Tibial artery (tissue), 4 donors: ENCODE measurements around the gene PKIB.

ENCODE experiments used
- DNase-seq, 2 donors: peaks; one replicate each; pipeline ENCODE4 v3.0.0-alpha.2; 2019
- H3K27ac ChIP-seq, 2 donors: fragments of 200-600 bp; sonication (generic) in 1 of 2; 1 replicate in 1 of 2; 2 replicates in 1 of 2; pipeline ENCODE4 v1.5.1; 2018 to 2019; ENCODE audit warnings: mild to moderate bottlenecking in 1 of 2
- H3K27me3 ChIP-seq, 2 donors: fragments of 200-600 bp; sonication (generic) in 1 of 2; one replicate each; pipeline versions ENCODE4 v1.5.1 to v1.6.0; 2016 to 2019
- H3K36me3 ChIP-seq, 3 donors: fragments of 200-600 bp; sonication (generic) in 2 of 3; one replicate each; pipeline ENCODE4 v1.5.1; 2016 to 2019; ENCODE audit warnings: mild to moderate bottlenecking in 2 of 3
- H3K4me1 ChIP-seq, 4 donors: fragments of 200-600 bp; sonication (generic) in 2 of 4; 1 replicate in 3 of 4; 2 replicates in 1 of 4; pipeline ENCODE4 v1.5.1; 2016 to 2019
- H3K4me3 ChIP-seq, 2 donors: fragments of 200-600 bp; sonication (generic) in 1 of 2; 1 replicate in 1 of 2; 2 replicates in 1 of 2; pipeline ENCODE4 v1.5.1; 2018 to 2019; ENCODE audit warnings: mild to moderate bottlenecking in 2 of 2
- H3K9me3 ChIP-seq, 3 donors: fragments of 200-600 bp; sonication (generic) in 1 of 3; one replicate each; pipeline ENCODE4 v1.5.1; 2016 to 2019
- intact Hi-C: fragments of 100-400 bp; cut with DNase I; formaldehyde crosslinking; loops from one replicate; pipeline ENCODE4 v1.15.0; 2023; ENCODE audit warnings: low total_unique reads
- TF ChIP-seq, protein P1 (sequence below), 2 experiments: fragments of 200-600 bp in 1 of 2; fragments of 450-650 bp in 1 of 2; IDR thresholded peaks; one replicate each; pipeline ENCODE4 v1.5.1; 2017 to 2019; ENCODE audit warnings: antibody characterized with exemption in 2 of 2, mild to moderate bottlenecking in 1 of 2, moderate library complexity in 1 of 2

PKIB gene

DNA sequence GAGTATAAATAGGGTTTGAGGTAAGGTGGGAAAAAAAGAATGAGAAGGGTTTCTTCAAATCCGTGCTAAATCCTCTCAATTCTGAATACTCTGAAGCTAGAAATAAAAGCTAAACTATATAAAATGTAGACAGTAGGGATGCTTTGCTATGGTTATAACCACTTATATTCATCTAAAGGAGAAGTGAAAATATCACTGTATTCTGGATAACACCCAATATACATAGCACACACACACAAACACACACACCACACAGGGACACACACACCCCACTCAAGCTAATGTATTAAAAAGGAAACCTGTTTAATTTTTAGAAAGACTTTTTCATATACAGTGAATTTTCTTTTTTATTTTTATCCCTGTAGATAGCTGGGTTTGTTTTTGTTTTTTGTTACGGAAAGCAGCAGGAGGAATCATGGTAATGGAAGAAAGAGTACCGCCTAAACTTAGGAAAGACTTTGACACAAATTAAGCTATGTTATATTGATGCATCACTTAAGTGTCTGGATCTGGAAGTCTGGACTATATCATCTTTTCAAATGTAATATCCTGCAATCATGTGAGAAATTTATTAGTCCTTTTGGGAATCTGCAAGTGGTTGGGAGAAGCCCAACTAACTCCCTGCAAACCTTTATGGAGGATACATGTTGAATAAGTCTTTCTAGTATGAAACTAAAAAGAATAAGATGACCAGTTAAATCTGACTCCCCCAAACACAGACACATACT lies 100.9 kb downstream of the PKIB start:
- intact Hi-C loops, result no loop called here
- Histone ChIP-seq H3K4me1 (no peaks in the 10 kb centered on the region), H3K9me3 (no peaks in the 10 kb centered on the region), H3K4me3 (no peak overlapping the region), H3K27me3 (no peaks in the 10 kb centered on the region), H3K36me3 (no peaks in the 10 kb centered on the region), H3K27ac (no peak overlapping the region)
- TF ChIP-seq, protein P1, sequence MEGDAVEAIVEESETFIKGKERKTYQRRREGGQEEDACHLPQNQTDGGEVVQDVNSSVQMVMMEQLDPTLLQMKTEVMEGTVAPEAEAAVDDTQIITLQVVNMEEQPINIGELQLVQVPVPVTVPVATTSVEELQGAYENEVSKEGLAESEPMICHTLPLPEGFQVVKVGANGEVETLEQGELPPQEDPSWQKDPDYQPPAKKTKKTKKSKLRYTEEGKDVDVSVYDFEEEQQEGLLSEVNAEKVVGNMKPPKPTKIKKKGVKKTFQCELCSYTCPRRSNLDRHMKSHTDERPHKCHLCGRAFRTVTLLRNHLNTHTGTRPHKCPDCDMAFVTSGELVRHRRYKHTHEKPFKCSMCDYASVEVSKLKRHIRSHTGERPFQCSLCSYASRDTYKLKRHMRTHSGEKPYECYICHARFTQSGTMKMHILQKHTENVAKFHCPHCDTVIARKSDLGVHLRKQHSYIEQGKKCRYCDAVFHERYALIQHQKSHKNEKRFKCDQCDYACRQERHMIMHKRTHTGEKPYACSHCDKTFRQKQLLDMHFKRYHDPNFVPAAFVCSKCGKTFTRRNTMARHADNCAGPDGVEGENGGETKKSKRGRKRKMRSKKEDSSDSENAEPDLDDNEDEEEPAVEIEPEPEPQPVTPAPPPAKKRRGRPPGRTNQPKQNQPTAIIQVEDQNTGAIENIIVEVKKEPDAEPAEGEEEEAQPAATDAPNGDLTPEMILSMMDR (IDR thresholded peaks at IDR 0.05), result no peak
- DNase-seq, result no peak

GRCh38 chr6:122712093-122712447 lies 101.9 kb downstream of the PKIB start:
- Histone ChIP-seq H3K4me3 (no peak overlapping the region), H3K36me3 (no peaks in the 10 kb centered on the region), H3K27ac (no peak overlapping the region), H3K4me1 (no peaks in the 10 kb centered on the region), H3K27me3 (no peaks in the 10 kb centered on the region), H3K9me3 (no peaks in the 10 kb centered on the region)
- TF ChIP-seq, protein P1 (IDR thresholded peaks at IDR 0.05), result no peak
- intact Hi-C loops, result no loop called here
- no peak for DNase-seq

- Histone ChIP-seq H3K27ac (no peak overlapping the region), H3K9me3 (no peaks in the 10 kb centered on the region), H3K36me3 (no peaks in the 10 kb centered on the region), H3K4me1 (no peaks in the 10 kb centered on the region), H3K4me3 (no peak overlapping the region), H3K27me3 (no peaks in the 10 kb centered on the region)
- TF ChIP-seq, protein P1 (IDR thresholded peaks at IDR 0.05), result no peak
- no peak for DNase-seq
- intact Hi-C loops, result no loop called here
Observed at GRCh38 chr6:122712448-122713137, 102.4 kb downstream of the PKIB start.

DNA sequence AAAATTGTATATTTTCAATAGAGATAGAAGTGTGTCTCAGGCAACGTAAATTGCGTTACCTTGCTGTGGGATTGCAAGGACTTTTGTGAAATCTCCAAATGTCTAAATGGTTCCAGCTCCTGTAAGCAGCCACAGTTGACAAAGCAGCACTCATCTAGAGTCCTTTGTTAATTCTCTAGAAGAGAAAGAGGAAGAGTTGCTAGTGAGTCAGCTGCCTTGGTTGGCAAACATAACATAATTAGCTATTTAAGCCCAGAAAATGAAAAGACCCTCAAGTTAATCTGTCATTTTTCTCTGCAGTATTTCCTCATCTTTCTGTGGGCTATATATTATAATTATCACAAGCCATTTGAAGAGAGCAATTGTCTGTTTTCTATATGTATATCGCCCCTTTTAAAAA lies 102.9 kb downstream of the PKIB start:
- DNase-seq, result no peak
- Histone ChIP-seq H3K27ac (no peak overlapping the region), H3K4me3 (no peak overlapping the region), H3K27me3 (no peaks in the 10 kb centered on the region), H3K4me1 (no peaks in the 10 kb centered on the region), H3K9me3 (no peaks in the 10 kb centered on the region), H3K36me3 (no peaks in the 10 kb centered on the region)
- intact Hi-C loops, result no loop called here
- TF ChIP-seq, protein P1 (IDR thresholded peaks at IDR 0.05), result no peak

GRCh38 chr6:122714059-122714458 lies 103.9 kb downstream of the PKIB start:
- Histone ChIP-seq H3K4me3 (no peak overlapping the region), H3K27ac (no peak overlapping the region), H3K4me1 (no peaks in the 10 kb centered on the region), H3K9me3 (no peaks in the 10 kb centered on the region), H3K36me3 (no peaks in the 10 kb centered on the region), H3K27me3 (no peaks in the 10 kb centered on the region)
- no peak for DNase-seq
- TF ChIP-seq, protein P1 (IDR thresholded peaks at IDR 0.05), result no peak
- intact Hi-C loops, result no loop called here
